Measurements from ENCODE around the gene BLM.
A peak's percentile ranks its signal among the peaks of the same experiment; 100 is the strongest.

Gene BLM

GRCh38 chr15:90839187-90840071 is 122.3 kb downstream of the BLM start:
- Histone ChIP-seq H3K27ac (no peak overlapping the region), H3K9ac (no peak overlapping the region)

DNA sequence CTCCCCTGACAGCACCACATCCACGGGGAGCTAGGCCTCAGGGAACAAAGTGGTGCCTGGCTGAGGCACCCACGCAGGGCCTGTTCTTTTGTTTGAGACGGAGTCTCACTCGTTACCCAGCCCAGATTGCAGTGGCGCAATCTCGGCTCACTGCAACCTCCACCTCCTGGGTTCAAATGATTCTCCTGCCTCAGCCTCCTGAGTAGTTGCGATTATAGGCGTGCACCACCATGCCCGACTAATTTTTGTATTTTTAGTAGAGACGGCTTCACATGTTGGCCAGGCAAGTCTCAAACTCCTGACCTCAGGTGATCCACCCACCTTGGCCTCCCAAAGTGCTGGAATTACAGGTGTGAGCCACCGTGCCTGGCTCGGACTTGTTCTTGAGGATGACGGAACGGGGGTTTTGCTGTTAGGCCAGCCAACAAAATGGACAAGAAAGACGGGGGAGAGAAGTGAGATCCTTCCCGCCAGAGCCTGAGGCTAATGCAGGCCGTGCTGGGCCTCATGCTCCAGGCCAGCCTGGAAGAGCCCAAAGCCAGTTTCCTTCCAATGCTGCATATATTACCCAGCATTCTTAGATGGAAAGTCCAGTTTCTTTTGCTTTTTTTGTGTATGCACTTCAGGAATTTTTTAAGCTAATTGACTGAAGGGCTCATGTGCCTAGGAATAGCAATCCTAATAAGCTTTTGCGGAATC is 123.2 kb downstream of the BLM start:
- no peak overlapping the region for H3K4me2 ChIP-seq (ENCODE audit: low read length)
- H3K4me1 ChIP-seq, result no peaks in the 10 kb centered on the region
- H2AFZ ChIP-seq, result no peak overlapping the region
- no peak for TF ChIP-seq CTCF (IDR thresholded peaks at IDR 0.05)
- no peaks in the 10 kb centered on the region for H3K79me2 ChIP-seq
- H3K9ac ChIP-seq, result no peak overlapping the region
- H3K27me3 ChIP-seq (ENCODE audit: control insufficient read depth, insufficient read depth, low read length), result no peaks in the 10 kb centered on the region
- no peaks in the 10 kb centered on the region for H3K9me3 ChIP-seq (ENCODE audit: control insufficient read depth, low read length)
- H3K4me3 ChIP-seq (ENCODE audit: low read depth, low read length), result no peak overlapping the region
- no peak overlapping the region for H3K27ac ChIP-seq
- H3K36me3 ChIP-seq (ENCODE audit: control insufficient read depth, insufficient read depth, low read length), result no peaks in the 10 kb centered on the region

More at GRCh38 chr15:90839187-90840071, 122.3 kb downstream of the BLM start:
- Histone ChIP-seq H3K36me3 (ENCODE audit: control insufficient read depth, insufficient read depth, low read length) (no peaks in the 10 kb centered on the region), H2AFZ (peak overlapping the region; percentile 58), H3K27me3 (ENCODE audit: control insufficient read depth, insufficient read depth, low read length) (no peaks in the 10 kb centered on the region), H3K9me3 (ENCODE audit: control insufficient read depth, low read length) (no peaks in the 10 kb centered on the region), H3K79me2 (no peaks in the 10 kb centered on the region), H3K4me1 (no peaks in the 10 kb centered on the region), H3K4me3 (ENCODE audit: low read depth, low read length) (no peak overlapping the region), H3K4me2 (ENCODE audit: low read length) (no peak overlapping the region)
- no peak for TF ChIP-seq CTCF (IDR thresholded peaks at IDR 0.05)

GRCh38 chr15:90840954-90841353 is 123.8 kb downstream of the BLM start:
- no peaks in the 10 kb centered on the region for H3K36me3 ChIP-seq (ENCODE audit: control insufficient read depth, insufficient read depth, low read length)
- H3K4me3 ChIP-seq (ENCODE audit: low read depth, low read length), result no peak overlapping the region
- no peaks in the 10 kb centered on the region for H3K9me3 ChIP-seq (ENCODE audit: control insufficient read depth, low read length)
- no peak overlapping the region for H3K27ac ChIP-seq
- no peak overlapping the region for H3K4me2 ChIP-seq (ENCODE audit: low read length)
- H3K79me2 ChIP-seq, result no peaks in the 10 kb centered on the region
- TF ChIP-seq CTCF (IDR thresholded peaks at IDR 0.05), result no peak
- no peak overlapping the region for H2AFZ ChIP-seq
- no peaks in the 10 kb centered on the region for H3K4me1 ChIP-seq
- no peak overlapping the region for H3K9ac ChIP-seq
- H3K27me3 ChIP-seq (ENCODE audit: control insufficient read depth, insufficient read depth, low read length), result no peaks in the 10 kb centered on the region

DNA sequence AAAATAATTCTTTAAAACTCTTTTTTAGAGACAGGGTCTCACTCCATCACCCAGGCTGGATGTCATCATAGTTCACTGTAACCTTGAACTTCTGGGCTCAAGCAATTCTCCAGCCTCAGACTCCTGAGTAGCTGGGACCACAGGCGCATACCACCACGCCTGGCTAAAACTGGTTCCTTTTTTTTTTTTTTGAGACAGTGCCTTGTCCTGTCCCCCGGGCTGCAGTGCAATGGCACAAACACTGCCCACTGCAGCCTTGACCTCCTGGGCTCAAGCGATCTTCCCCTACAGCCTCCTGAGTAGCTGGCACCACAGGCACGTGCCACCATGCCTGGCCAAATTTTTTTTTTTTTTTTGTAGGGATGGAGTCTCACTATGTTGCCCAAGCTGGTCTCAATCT is 127.5 kb downstream of the BLM start:
- Histone ChIP-seq H3K4me3 (ENCODE audit: low read depth, low read length) (no peak overlapping the region), H3K79me2 (no peaks in the 10 kb centered on the region), H3K9me3 (ENCODE audit: control insufficient read depth, low read length) (no peaks in the 10 kb centered on the region), H2AFZ (no peak overlapping the region), H3K36me3 (ENCODE audit: control insufficient read depth, insufficient read depth, low read length) (no peaks in the 10 kb centered on the region), H3K4me2 (ENCODE audit: low read length) (no peak overlapping the region), H3K27me3 (ENCODE audit: control insufficient read depth, insufficient read depth, low read length) (no peaks in the 10 kb centered on the region), H3K4me1 (no peaks in the 10 kb centered on the region), H3K27ac (no peak overlapping the region), H3K9ac (no peak overlapping the region)
- no peak for TF ChIP-seq CTCF (IDR thresholded peaks at IDR 0.05)
